Purkinje cell (primary cell): ENCODE data around the gene CTDSP2. TPM values are rescaled to one million over a fixed set of nuclear protein-coding genes. Genes with fewer than 3 reads are reported as not detected.

Experiments
- polyA plus RNA-seq: library from polyadenylated mRNA; unstranded; fragments of >200 nt; fragmentation: Nextera tagmentation; gene quantifications from 2 replicates; pipeline ENCODE4 v1.2.1, GENCODE V29; 2014

The CTDSP2 gene, protein sequence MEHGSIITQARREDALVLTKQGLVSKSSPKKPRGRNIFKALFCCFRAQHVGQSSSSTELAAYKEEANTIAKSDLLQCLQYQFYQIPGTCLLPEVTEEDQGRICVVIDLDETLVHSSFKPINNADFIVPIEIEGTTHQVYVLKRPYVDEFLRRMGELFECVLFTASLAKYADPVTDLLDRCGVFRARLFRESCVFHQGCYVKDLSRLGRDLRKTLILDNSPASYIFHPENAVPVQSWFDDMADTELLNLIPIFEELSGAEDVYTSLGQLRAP
- 3.3 and 4.2 TPM in 2 replicates for polyA plus RNA-seq

DNA sequence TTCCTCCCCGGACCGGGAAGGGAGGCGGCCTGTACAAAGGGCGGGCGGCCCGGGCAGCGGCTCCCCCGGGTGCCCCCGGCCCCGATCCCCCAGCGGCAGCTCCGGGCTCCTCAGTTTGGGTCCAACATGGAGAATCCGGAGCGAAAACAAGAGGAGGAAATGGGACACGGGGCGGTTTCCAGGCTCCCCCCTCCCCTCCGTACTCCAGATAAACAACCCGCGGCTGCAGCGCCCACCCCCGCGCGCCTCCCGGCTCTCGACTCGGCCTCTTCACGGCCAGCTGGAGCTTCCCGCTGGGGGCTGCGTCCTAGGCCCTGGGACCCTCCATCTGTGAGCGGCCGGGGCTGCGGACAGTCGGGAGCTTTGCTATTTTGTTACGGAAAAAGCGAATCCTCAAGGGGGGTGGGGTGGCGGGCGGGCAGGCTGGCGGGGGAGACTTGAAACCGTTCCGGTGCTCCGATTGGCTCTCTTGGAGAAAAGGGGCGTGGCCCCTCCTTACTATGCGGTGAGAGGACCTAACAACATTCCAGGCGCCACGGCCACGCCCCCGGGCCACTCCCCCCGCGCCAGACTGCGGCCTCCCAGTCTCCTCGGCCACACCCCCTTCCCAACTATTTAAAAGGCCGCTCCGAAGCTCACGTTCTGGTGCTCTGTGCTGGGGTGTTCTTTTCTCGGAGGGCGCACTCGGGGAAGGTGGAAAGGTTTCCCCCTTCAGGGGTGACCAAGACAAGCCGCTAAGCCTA, at the start of gene CTDSP2:
TSS of gene CTDSP2 (minus strand) at position 153 of the 743 bp plus-strand sequence. CDS start 294 bp downstream, outside the sequence.

GRCh38 chr12:57782608-57783465, 63.7 kb downstream of the CTDSP2 start, which contains the start of gene TSFM:
Gene TSFM (plus strand): TSS chr12:57782787. CDS start chr12:57782802, 15 bp downstream.

DNA sequence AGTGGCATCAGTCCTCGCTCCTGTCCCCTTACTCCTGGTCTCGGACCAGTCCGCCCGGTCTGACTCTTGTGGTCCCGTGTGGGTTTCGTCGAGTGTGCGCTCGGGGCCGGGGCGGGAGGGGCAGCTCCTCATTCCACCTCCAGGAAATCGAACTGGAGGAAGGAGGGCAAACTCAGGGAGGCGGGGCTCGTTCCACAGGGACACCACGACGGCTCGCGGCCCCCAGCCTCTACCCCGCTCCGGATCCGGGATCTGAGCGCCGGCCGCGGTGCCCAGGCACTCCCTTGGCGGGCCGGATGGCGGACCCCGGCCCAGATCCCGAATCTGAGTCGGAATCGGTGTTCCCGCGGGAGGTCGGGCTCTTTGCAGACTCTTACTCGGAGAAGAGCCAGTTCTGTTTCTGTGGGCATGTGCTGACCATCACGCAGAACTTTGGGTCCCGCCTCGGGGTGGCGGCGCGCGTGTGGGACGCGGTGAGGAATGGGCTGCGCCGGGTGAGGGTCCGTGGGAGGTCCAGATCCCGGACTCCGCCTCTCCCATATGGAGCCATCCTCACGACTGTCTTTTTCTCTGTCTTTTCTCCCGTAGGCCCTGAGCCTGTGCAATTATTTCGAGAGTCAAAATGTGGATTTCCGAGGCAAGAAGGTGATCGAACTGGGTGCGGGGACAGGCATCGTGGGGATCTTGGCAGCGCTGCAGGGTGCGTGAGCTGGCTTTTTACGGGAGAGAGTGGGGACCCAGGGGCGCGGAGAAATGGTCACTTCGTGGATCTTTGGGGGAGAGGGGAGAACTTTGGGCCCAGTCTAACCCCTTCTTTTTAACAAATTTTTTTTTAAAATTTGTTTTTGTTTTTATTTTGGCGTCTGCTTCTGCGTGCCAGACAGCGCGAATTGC, 73.9 kb downstream of the CTDSP2 start, which contains the start of gene EEF1AKMT3:
TSS of gene EEF1AKMT3 (plus strand) at position 186 of the 894 bp plus-strand sequence. CDS start at position 297, 111 bp downstream.

DNA sequence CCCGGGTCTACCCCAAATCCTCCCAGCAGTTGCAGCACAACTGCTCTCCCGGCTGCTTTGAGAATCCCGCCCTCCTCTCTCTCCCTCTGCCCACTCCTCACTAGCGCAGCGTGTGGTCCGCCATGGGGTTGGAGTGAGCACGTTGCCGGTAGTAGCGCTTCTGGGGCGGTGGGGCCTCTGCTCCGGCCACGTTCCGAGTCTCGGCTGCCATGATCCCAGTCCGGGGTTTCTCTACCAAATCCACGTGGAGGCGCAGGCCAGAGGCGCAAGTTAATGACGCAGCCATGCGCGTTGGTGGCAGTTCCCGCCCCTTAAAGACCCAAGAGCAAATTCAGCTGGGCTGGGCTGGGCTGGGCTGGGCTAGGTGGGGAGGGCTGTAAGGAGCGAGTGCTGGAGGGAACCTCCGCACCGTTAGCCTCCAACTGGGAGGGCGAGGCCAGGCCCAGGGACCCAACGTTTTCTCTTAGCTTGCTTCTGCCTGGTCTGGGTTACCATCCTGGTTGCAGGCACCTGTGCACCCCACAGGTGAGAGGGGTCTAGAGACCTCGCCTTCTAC, 74.6 kb downstream of the CTDSP2 start, which contains the start of gene METTL1:
TSS of gene METTL1 (minus strand) at position 233 of the 556 bp plus-strand sequence. CDS start at position 211, 22 bp downstream.

Other genes with a start within 250 kb of the CTDSP2 start
- 3.7 and 5.3 TPM in 2 replicates for gene DTX3, start 241.9 kb downstream of the CTDSP2 start, polyA plus RNA-seq
- not detected in 2 replicates for gene ARHGEF25, start 235.3 kb downstream of the CTDSP2 start, polyA plus RNA-seq
- gene B4GALNT1, start 213.5 kb downstream of the CTDSP2 start, polyA plus RNA-seq = 39.3 and 50.4 TPM in 2 replicates
- gene OS9, start 152.6 kb downstream of the CTDSP2 start, polyA plus RNA-seq = 32.1 and 60.1 TPM in 2 replicates
- 0.48 and 1.8 TPM in 2 replicates for gene AGAP2, start 108.0 kb downstream of the CTDSP2 start, polyA plus RNA-seq
- gene TSPAN31, start 101.7 kb downstream of the CTDSP2 start, polyA plus RNA-seq = 26.6 and 52.7 TPM in 2 replicates
- 11.2 and 14.3 TPM in 2 replicates for gene CDK4, start 94.4 kb downstream of the CTDSP2 start, polyA plus RNA-seq
- 2.4 TPM in 1 of 2 replicates, not detected in the other for gene MARCHF9, start 91.6 kb downstream of the CTDSP2 start, polyA plus RNA-seq
- not detected in 2 replicates for gene CYP27B1, start 79.7 kb downstream of the CTDSP2 start, polyA plus RNA-seq
- gene METTL1, start 74.6 kb downstream of the CTDSP2 start, polyA plus RNA-seq = 19.2 and 33.9 TPM in 2 replicates
- gene EEF1AKMT3, start 74.1 kb downstream of the CTDSP2 start, polyA plus RNA-seq = 2.8 TPM in 1 of 2 replicates, not detected in the other
- gene TSFM, start 63.9 kb downstream of the CTDSP2 start, polyA plus RNA-seq = 71.2 and 79.6 TPM in 2 replicates
- 0.22 and 1.2 TPM in 2 replicates for gene AVIL, start 28.0 kb downstream of the CTDSP2 start, polyA plus RNA-seq
- 10.2 and 13.2 TPM in 2 replicates for gene ATP23, start 94.8 kb upstream of the CTDSP2 start, polyA plus RNA-seq